NCI-H1436 treated with DMSO at 0.1 percent for 48 hours (cell line): Measurements from ENCODE around the gene GOLGA6C.
"Not testable (repeated sequence)": the region's sequence is repeated elsewhere in the genome, so short reads cannot be mapped to it uniquely, and the experiment has no call there.

ENCODE experiments used
- DNase-seq: peaks from one replicate; lab custom pipeline; 2025; lab: John Stamatoyannopoulos, UW

Gene GOLGA6C

DNA sequence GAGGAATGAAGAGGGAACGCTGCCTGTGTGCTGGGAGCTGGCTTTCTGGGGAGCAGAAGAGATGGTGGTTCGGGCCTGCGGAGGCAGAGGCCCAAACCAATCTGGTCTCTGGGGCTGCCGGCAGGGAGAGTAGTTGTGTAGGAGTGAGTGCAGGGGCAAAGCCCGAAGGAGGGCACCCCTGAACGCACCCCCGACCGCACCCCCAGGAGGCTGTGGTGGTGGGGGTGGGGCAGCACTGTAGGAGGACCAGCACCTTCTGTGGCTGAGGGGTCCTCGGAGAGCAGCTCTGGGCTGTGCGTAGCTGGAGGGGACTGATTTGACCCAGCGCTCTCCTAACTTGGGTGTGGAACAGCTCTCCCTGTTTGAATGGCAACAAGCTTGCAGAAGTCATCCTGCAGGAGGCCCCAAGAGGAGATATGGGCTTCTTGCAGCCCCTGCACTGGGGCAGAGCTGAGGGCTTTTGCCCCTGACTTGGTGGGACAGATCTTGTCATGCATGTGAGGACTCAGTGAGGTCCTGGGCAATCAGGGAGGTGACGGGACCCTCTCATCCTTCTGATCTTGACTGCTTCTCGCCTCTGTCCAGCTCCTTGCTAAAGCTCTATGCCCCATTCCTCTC is 30.4 kb upstream of the GOLGA6C start:
- no peak for DNase-seq

DNA sequence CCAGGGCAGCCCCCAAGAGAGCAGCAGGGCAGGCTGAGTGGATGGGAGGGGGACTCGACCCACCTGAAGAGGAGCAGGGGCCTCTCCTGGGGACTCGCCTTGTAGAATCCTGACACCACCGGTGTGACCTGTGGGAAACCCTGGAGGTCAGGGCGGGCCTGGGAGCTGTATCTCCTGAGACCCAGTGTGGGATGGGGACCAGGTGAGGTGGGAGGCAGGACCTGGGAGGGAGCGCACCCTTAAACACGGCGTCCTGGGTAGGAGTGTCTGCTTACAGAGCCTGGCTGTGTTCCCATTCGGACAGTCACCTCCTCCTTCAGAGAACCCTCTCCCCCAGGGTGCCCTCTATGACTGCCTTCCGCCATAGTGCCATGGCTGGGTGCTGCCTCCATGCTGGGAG is 29.3 kb upstream of the GOLGA6C start:
- no peak for DNase-seq

DNA sequence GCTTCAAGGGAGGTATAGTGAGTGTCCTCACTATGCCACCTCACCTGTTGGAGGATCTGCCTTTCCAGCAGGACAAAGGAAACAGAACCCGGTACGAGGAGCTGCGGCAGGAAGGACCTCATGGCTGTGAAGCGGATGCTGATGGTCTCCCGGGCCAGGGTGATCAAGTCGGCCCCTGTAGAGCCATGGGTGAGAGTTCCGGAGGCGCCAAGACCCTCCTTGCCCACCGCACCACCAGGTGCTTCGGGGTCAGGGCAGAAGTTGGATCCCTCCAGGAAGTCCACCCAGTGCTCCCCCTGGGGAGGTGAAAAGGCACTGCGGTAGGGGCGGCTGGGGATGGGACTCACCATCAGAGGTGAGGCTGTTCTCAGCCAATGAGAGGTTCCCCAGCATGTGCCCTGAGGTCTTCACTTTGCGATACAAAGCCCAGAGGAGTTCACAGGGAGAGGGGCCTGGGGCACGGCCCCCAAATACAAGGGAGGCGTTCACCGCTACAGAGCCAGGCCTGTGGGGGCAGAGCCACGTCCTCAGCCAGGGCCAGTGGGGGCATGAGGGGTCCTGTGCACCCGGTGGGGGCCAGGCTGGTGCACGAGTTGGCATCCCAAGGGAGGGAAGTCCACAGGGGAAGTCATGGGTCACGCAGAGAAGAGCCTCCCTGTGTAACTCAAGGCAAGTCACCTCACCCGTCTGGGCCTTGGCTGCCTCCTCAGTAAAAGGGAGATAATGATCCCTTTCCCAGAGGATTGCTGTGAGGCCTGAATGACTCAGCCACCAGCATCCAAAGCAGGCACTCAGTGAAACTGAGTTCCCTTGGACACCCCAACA is 28.7 kb upstream of the GOLGA6C start:
- no peak for DNase-seq

DNA sequence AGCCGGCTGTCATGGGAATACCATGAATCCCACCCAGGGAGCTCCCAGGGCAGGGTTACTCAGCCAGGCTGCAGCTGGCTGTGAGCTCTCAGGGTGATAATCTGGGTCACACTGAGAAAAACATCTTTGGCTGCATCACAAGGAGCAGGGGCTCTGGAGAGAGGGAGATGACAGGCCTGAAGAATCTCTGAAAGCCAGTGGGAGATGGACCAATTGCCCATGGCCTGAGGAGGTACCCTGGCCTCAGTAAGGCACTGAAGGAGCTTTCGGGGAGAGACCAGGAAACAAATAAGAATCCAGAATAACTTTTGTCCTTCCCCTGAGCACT is 28.2 kb upstream of the GOLGA6C start:
- no peak for DNase-seq

DNA sequence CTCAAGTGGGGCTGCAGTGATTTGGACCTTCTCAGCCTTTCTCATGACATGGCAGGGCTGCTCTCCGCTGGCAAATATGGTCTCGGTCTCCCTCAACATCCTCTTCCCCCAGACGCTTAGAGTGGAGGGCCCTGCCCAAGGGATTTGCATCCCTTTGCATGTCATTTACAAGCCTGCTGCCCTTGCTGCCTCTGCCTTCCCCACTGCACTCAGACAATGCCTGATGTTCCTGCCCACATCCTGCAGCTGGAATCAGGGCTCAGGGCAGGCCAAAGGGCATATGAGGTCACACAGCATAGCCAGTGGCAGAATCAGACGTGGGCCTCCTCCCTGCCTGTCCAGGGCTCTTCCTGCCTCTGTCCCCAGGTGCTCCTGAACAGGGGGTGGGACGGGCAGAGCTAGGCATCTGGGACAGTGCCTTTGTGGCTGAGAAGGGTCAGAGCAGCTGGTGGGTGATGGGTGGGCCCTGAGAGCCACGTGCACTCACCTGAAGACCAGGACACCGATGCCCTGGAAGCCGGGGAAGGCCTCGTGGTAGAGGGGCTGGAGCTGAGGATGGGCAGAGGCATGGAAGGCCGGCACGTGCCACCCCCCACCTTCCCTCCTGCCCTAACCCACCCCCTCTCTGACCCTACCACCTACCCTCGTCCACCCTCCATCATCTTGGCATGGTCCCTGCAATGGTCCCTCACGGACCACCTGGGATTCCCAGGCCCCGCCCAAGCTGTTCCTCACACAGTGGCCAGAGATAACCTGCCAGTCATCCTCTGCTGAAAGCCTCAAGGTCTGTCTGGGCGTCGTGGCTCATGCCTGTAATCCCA is 27.4 kb upstream of the GOLGA6C start:
- no peak for DNase-seq

DNA sequence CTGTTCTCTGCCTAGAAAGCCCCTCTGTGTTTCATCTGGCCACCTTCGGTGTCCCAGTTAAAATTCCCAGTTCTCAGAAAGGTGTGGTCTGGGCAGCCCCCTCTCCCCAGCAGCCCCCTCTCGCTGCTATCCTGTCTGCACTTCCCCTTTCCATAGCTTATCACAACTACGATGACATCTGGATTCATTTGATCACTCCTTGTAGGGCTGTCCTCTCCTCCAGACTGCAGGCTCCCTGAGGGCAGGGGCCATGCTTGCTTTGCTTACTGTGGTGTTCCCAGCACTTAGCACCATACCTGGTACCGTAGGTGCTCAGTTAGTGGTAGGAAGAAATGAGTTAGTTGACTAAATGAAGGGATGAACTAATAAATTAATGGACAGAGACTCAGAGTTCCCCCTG is 26.3 kb upstream of the GOLGA6C start:
- no peak for DNase-seq

DNA sequence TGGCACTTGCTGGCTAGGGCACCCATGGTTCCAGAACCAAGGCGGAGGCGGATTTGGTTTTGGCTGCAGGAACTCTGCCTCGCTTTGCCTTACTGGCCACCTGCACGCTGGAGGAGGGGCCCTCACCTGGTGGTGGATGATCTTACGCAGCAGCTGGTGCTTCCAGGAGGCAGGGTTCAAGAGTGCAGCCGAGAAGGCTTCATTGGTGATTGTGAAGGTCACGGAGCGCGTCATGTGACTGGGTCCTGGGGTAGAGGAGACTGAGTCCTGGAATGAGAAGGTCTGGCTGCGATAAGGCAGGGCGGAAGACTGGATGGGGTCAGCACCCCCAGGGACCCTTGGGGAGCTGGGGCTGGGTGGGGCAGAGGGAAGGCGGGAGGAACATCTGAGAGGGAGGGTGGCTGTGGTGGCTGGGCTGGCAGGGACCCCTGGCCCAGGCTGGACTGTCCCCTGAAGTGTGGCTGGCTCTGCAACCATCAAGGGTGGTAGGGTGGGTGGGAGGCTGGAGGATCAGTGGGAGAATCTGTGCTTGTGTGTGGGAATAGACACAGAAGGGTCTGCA is 25.8 kb upstream of the GOLGA6C start:
- DNase-seq: no peak

DNA sequence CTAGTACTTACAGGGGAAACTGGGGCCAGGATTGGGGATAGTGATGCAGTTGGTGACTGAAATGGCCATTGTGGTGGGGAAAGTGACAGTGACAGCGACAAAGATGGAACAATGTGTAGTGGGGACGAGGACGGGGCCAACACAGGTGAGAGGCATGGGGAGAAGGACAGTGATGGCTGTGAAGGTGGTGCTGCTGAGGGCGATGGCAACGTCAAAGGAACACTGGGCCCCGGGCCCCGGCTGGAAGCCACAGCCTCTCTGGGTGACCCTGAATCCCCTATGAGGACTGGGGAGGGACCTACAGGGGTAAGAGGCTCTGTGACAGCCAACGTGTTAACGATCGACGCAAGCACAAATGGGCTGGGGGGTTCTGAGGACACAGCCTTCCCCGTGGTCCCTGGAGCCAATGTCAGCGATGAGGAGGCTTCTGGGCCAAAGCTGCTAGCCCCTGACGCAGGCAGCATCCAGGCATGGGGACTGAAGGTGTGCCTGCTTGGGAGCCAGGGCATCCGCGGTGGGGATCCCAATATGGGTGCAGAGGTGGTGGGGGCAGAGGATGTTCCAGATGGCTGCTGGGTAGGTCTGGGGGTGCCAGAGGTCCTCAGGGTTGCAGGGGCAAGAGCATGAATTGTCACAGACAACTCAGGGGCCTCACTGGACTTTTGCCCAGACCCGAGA is 25.2 kb upstream of the GOLGA6C start:
- DNase-seq: no peak

DNA sequence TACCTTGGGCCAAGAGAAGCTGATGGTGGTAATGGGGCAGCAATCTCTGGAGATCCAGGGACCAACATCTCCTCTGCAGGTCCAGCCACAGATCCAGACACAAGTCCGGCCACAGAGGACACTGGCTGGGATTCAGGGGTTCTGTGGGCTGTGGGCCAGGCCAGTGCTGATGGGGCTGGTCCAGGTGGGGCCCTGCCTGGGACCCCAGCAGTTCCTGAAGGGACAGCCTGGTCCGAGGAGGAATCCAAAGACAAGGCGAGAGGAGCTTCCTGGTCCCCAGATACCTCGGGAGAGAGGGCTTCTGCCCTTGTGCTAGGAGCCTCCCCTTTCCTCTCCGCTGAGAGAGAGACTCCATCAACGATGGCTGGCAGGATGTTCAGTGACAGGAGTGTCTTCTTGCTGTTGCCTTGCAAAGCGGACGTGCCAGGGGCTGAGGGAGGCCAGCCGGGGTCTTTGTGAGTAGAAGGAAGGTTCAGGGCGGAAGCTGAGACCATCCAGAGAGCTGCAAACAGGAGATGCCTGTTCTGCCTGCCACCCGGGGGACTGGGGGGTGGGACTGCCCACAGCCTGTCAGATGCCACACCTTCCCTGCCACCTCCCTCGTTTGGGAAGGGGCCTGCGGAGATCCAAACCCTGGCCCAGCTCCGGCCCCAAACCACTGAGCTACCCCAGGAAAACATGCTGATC is 24.5 kb upstream of the GOLGA6C start:
- no peak for DNase-seq

DNA sequence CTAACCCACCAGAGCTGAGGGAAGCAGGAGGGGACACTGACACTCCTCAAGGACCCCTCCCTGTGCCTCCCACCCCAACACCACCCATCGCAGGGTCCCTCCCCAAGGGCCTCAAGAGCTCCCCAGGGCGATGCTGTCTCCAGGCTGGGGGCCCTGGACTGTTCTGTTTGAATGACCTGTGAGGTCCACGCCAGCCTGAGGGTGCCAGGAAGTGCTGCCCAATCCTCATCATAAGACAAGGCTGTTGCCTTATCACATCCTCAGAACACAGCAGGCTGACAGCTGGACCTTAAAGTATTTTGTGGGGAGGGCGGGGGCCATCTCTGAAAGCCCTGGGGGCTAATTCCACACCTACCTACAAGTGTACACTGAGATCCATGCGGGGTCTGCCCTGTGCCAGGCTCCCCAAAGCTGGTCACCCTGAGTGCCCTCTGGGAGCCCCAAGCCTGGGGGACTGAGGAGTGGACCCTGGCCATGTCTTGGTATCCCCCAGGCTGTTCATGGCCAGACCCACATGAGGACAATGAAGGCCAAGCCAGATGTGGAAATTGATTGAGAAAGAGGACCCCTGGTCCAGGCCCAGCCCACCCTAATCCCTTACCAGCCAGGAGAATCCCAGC is 23.8 kb upstream of the GOLGA6C start:
- no peak for DNase-seq

DNA sequence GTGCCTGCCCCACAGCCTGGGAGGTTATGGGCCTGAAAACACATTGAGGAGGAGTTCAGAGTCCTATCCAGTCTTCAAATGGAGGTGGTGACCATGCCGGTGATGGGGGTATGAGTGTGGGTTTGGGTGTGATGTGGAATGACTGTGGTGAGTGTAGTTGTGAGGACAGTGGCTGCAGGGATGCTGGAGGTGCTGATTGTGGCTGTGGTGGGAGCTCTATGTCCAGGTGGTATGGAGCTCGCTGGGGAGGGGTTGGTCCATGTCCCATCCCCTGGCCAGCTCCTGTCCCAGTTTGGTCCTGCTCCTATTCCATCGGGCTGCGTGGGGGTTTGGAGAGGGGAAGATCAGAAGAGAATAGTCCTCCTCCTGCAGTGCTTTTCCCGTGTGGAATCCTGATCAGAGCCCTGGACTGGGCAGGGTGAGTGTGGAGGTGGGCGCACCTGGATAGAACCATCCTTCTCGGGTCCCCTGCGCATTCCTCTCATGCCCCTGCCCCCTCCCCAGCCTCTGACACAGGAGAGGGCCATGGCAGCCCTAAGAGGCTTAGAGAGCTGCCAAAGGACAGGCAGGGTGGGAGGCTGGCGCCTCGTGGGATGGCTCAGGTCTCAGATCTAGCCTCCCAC is 23.0 kb upstream of the GOLGA6C start:
- DNase-seq: no peak

DNA sequence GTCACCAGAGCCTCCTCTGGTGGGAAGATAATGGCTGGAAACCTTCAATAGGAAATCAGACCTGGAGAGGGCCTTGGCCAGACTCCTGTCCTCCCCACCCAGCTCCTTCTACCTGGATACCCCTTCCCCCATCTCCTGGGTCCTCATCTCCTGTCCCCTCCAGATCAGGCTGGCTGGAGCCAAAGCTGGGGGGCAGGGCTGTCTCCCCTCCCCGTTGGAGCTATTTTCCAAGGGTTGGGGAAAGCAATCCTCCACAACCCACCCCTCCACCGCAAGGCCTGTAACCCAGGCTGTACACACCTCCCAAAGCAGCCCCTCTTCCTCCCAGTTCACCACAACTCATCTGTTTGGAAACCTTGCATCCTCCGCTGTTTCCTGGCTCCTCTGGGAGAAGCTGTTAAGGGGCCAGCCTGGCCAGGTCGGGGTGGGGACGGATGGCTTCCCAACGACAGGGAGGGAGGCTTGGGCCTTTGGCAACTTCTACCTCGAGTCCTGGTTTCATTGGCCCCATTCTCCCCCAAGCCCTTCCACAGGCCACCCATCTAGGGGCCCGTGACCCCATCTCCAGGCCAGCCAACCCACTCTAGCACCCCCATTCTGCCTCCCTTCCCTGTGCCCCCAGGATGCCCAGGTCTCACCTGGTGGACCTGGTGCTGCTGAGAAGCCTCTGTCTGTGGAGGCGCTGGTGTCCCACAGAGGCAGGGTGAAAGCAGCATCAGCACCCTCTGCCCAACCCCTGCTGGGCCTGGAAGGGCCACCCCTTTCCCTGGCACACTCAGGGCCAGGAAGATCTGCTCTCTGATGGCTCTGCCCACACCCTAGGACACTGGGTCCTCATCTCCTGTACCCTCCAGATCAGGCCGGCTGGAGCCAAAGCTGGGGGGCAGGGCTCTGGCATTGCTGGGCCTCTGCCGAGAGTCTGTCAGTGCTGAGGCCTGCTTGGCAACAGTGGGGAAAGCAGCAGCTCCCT is 22.1 kb upstream of the GOLGA6C start:
- no peak for DNase-seq

DNA sequence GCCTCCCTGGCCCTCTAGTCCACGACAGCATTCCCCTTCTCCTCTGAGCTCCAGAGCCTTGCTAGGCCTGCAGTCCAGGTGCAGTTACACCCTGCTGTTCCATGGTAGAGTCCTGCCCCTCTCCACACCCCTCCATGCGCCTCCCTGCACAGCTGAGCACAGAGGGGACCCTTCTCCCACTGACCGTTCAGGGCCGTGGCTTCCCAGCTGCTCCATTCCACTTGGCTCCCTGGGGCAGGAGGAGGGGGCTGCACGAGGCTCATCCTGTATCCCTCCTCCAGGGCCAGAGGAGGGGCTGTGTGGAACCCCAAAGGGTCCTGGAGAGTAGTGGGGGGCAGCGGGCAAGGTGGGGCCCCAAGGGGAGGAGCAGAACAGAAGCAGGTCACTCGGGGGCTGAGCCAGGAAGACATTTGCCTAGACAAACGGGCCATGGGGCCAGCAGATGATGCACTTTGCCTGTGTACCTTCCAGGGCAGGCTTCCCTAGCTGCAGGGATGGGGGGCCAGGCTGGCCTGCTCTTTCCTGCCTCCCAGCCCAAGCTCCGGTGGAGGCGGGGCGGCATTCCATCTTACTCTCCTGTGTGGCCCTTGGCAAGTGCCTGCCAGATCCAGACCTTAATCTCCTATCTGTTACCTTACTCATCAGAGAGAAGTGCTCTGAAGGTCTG is 20.7 kb upstream of the GOLGA6C start:
- DNase-seq: no peak

DNA sequence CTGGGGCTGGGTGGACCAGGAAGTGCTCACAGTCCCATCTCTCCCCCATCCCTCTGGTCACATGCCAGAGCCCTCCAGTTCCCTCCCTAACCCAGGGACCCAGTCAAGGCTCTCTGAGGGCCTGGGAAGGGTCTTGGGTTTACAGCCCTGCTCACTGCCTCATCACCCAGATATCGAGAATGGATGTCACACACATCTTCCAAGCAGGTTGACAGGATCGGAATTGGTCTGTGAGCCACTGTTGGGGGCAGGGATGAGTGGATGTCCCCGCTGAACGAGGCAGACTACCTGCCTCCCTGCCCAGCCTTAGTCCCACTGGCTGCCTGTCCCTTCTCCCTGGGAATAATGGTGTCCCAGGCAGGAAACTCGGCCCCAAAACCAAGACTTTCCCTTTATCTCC is 20.0 kb upstream of the GOLGA6C start:
- DNase-seq: no peak

DNA sequence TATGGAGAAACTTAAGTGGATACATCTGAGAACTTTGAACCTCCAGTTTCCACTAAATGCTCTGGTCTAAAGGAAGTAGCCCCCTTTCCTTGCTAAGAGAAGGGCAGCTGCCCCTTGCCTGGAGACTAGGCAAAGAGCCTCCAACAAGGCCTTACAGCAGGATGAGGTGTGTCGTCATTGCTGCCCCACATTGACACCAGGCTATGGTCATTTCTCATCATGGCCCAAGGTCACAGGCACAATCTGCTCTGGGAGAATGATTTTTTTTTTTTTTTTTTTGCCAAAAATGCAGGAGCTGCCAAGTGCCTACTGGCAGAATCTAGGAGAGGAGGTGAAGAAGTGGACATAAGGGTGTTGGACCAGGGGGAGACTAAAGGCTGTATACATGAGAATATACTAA is 12.4 kb upstream of the GOLGA6C start:
- DNase-seq: not testable (repeated sequence)

DNA sequence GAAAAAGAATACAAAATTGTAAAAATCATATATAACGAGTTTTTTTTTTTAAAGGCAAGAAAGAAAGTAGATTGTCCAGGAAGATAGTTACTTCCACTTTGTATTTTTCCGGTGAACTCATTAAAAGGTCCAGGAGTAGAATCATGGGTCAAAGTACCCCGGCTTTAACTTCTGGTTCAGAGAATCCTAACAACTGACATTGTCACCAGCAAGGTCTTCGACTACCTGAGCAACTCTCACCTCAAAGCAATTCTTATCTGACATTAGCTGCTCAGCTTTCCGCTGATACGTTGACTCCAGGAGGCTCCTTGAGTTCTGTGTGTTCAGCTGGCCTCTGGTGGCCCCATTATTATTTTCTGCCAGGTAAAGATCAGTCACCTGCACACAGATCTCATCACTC is 9.1 kb upstream of the GOLGA6C start:
- not testable (repeated sequence) for DNase-seq

DNA sequence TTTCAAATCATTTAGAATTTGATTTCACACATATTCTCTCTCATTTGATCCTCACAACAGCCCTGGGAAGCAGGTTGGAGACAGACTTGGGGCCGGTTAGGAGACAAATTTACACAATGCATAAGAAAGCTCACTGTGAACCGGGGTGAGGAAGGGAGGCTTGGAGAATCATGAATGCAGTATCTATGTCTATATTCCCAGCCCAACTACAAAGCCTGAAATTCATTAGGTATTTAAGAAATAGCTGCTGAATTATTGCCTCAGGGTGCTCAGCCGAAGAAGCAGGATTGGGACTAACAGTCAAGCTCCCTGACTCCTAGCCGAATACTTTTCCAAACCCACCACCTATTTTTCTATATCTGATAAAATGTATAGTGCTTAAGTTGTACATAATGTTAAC is 8.4 kb upstream of the GOLGA6C start:
- DNase-seq: no peak

DNA sequence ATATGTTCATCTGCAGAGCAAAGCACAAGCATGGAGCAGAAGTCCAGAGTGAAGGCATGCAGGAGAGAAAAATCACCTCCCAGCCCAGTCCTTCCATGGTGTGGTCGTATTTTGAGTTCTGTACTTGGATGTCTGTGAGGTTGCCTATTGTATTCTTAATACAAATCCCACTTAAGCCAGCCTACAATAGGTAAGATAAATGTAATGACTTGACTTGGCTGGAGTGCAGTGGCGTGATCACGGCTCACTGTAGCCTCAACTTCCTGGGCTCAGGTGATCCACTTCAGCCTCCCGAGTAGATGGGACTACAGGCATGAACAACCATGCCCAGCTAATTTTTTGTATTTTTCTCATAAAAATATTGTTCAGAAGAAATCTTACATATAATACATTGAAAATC is 6.8 kb upstream of the GOLGA6C start:
- DNase-seq: not testable (repeated sequence)

DNA sequence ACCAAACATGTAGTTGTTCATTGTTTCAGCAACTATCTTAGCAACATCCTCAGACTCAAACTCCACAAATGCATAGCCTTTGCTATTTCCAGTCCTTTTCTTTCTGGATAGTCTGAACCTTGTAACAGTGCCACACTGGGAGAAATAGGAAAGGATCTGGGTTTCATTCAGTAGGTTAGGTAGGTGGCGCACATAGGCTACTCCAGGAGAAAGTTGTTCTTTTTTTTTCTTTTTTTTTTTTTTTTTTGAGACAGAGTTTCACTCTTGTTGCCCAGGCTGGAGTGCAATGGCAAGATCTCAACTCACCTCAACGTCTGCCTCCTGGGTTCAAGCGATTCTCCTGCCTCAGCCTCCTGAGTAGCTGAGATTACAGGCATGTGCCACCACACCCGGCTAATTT is 5.8 kb upstream of the GOLGA6C start:
- DNase-seq: not testable (repeated sequence)
